Loucy (cell line): ENCODE results near the gene SLC6A19.

Experiments
- EZH2phosphoT487 ChIP-seq: fragments of 200-600 bp; IDR thresholded peaks from 2 replicates; pipeline ENCODE4 v1.6.1; 2018; ENCODE audit warnings: antibody characterized with exemption, mild to moderate bottlenecking, moderate library complexity, borderline replicate concordance
- TF ChIP-seq, protein P1 (sequence below): fragments of 200-600 bp; sonication (generic); conservative IDR thresholded peaks from 2 replicates; pipeline ENCODE4 v1.5.1; 2014; ENCODE audit warnings: mild to moderate bottlenecking, antibody characterized with exemption, low read length

GRCh38 chr5:1226231-1226630 lies 24.8 kb downstream of the SLC6A19 start:
- TF ChIP-seq, protein P1, sequence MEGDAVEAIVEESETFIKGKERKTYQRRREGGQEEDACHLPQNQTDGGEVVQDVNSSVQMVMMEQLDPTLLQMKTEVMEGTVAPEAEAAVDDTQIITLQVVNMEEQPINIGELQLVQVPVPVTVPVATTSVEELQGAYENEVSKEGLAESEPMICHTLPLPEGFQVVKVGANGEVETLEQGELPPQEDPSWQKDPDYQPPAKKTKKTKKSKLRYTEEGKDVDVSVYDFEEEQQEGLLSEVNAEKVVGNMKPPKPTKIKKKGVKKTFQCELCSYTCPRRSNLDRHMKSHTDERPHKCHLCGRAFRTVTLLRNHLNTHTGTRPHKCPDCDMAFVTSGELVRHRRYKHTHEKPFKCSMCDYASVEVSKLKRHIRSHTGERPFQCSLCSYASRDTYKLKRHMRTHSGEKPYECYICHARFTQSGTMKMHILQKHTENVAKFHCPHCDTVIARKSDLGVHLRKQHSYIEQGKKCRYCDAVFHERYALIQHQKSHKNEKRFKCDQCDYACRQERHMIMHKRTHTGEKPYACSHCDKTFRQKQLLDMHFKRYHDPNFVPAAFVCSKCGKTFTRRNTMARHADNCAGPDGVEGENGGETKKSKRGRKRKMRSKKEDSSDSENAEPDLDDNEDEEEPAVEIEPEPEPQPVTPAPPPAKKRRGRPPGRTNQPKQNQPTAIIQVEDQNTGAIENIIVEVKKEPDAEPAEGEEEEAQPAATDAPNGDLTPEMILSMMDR: no peak
- TF ChIP-seq EZH2phosphoT487: no peak
